ENCODE measurements around the gene GCHFR. TPM values are rescaled to one million over a fixed set of nuclear protein-coding genes. Genes with fewer than 3 reads are reported as not detected.
A peak's percentile ranks its signal among the peaks of the same experiment; 100 is the strongest.

GCHFR gene
- total RNA-seq, 1 donor from 2014 or later: 1.6 TPM

GRCh38 chr15:40787344-40787841 is 23.5 kb downstream of the GCHFR start:
- Mint-ChIP-seq H3K27ac (ENCODE audit: unreplicated experiment) (peak overlapping the region; percentile 57), H3K4me1 (ENCODE audit: low read depth) (peaks cover 16% of the 10 kb centered on the region), H3K27me3 (ENCODE audit: low read depth) (no peaks in the 10 kb centered on the region), H3K36me3 (ENCODE audit: low read depth) (no peaks in the 10 kb centered on the region), H3K4me3 (ENCODE audit: unreplicated experiment) (no peak overlapping the region), H3K9me3 (ENCODE audit: low read depth) (no peaks in the 10 kb centered on the region)
- TF ChIP-seq, protein P1, sequence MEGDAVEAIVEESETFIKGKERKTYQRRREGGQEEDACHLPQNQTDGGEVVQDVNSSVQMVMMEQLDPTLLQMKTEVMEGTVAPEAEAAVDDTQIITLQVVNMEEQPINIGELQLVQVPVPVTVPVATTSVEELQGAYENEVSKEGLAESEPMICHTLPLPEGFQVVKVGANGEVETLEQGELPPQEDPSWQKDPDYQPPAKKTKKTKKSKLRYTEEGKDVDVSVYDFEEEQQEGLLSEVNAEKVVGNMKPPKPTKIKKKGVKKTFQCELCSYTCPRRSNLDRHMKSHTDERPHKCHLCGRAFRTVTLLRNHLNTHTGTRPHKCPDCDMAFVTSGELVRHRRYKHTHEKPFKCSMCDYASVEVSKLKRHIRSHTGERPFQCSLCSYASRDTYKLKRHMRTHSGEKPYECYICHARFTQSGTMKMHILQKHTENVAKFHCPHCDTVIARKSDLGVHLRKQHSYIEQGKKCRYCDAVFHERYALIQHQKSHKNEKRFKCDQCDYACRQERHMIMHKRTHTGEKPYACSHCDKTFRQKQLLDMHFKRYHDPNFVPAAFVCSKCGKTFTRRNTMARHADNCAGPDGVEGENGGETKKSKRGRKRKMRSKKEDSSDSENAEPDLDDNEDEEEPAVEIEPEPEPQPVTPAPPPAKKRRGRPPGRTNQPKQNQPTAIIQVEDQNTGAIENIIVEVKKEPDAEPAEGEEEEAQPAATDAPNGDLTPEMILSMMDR (IDR thresholded peaks at IDR 0.05): no peak
- DNase-seq (ENCODE audit: low spot score): no peak

DNA sequence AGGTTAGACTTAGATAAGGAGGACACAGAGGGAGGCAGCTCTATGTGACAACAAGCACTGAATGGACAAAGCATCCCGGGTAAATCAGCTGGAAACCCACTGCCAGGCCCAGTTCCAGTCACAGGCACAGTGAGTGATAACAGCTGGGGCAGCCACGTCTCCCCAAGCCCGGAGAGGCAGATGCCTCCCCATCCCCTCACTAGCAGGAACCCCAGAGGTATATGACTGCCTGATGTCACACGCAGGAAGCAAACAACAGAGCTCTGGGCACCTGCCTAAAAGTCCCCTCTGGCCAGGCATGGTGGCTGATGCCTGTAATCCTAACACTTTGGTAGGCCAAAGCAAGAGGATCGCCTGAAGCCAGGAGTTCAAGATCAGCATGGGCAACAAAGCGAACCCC is 24.1 kb downstream of the GCHFR start:
- no peak overlapping the region for H3K4me3 Mint-ChIP-seq (ENCODE audit: unreplicated experiment)
- no peaks in the 10 kb centered on the region for H3K36me3 Mint-ChIP-seq (ENCODE audit: low read depth)
- no peak overlapping the region for H3K27ac Mint-ChIP-seq (ENCODE audit: unreplicated experiment)

DNA sequence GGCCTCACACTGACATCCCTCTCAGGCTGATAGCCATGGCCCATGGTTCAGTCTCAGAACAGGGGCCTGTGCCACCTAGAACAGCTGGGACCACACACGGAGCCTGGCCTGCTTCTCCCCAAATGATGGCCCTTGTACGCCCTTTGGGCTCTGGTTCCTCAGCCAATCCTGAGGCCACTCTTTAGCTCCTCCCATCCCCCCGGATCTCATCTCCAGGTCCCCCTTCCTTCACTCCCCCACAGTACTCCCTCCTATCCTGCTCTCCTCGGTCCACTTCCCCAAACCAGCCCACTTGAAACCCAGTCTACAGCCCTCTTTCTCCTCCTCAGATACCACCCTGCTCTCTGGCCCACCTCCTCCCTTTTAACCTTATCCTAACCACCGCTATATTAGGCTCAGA is 25.3 kb downstream of the GCHFR start:
- H3K36me3 Mint-ChIP-seq (ENCODE audit: low read depth): peaks cover 2% of the 10 kb centered on the region
- TF ChIP-seq, protein P1 (IDR thresholded peaks at IDR 0.05): no peak
- peaks cover 26% of the 10 kb centered on the region for H3K4me1 Mint-ChIP-seq (ENCODE audit: low read depth)
- no peak overlapping the region for H3K4me3 Mint-ChIP-seq (ENCODE audit: unreplicated experiment)
- no peaks in the 10 kb centered on the region for H3K9me3 Mint-ChIP-seq (ENCODE audit: low read depth)
- no peak overlapping the region for H3K27ac Mint-ChIP-seq (ENCODE audit: unreplicated experiment)
- no peaks in the 10 kb centered on the region for H3K27me3 Mint-ChIP-seq (ENCODE audit: low read depth)
- DNase-seq (ENCODE audit: low spot score): no peak

More for the DNA sequence above, 24.1 kb downstream of the GCHFR start:
- Mint-ChIP-seq H3K27me3 (ENCODE audit: low read depth) (no peaks in the 10 kb centered on the region), H3K9me3 (ENCODE audit: low read depth) (no peaks in the 10 kb centered on the region), H3K4me1 (ENCODE audit: low read depth) (peaks cover 17% of the 10 kb centered on the region)
- DNase-seq (ENCODE audit: low spot score): no peak
- TF ChIP-seq, protein P1 (IDR thresholded peaks at IDR 0.05): no peak

GRCh38 chr15:40789999-40790398 is 26.1 kb downstream of the GCHFR start:
- H3K9me3 Mint-ChIP-seq (ENCODE audit: low read depth): no peaks in the 10 kb centered on the region
- TF ChIP-seq, protein P1 (IDR thresholded peaks at IDR 0.05): no peak
- no peak overlapping the region for H3K4me3 Mint-ChIP-seq (ENCODE audit: unreplicated experiment)

GRCh38 chr15:40790718-40791117 is 26.9 kb downstream of the GCHFR start:
- H3K9me3 Mint-ChIP-seq (ENCODE audit: low read depth): no peaks in the 10 kb centered on the region
- H3K27ac Mint-ChIP-seq (ENCODE audit: unreplicated experiment): no peak overlapping the region
- no peak for DNase-seq (ENCODE audit: low spot score)

More at GRCh38 chr15:40789999-40790398, 26.1 kb downstream of the GCHFR start:
- no peak for DNase-seq (ENCODE audit: low spot score)
- Mint-ChIP-seq H3K4me1 (ENCODE audit: low read depth) (peaks cover 28% of the 10 kb centered on the region), H3K36me3 (ENCODE audit: low read depth) (peaks cover 2% of the 10 kb centered on the region), H3K27ac (ENCODE audit: unreplicated experiment) (no peak overlapping the region), H3K27me3 (ENCODE audit: low read depth) (no peaks in the 10 kb centered on the region)

More at GRCh38 chr15:40790718-40791117, 26.9 kb downstream of the GCHFR start:
- TF ChIP-seq, protein P1 (IDR thresholded peaks at IDR 0.05): no peak
- H3K4me1 Mint-ChIP-seq (ENCODE audit: low read depth): peaks cover 32% of the 10 kb centered on the region
- H3K27me3 Mint-ChIP-seq (ENCODE audit: low read depth): no peaks in the 10 kb centered on the region
- H3K4me3 Mint-ChIP-seq (ENCODE audit: unreplicated experiment): no peak overlapping the region
- peaks cover 2% of the 10 kb centered on the region for H3K36me3 Mint-ChIP-seq (ENCODE audit: low read depth)

Measured in chondrocyte (in vitro differentiated cells).